HCT116 (cell line): Measurements from ENCODE around the gene MDFI. TPM values are rescaled to one million over a fixed set of nuclear protein-coding genes. Genes with fewer than 3 reads are reported as not detected.

ENCODE experiments used
- ATAC-seq: fragments of 200-7000 bp; cut with Tn5 transposase; 2 replicates; pipeline ENCODE4 v1.9.1; 2020; ENCODE audit warnings: mild to moderate bottlenecking, moderate library complexity
- BruUV-seq: library from RNA; stranded (reverse); fragments of 400-500 nt; replicated peaks from 2 replicates; lab custom pipeline; 2021; lab: Mats Ljungman, UMichigan
- CTCF ChIA-PET: fragments of 300-600 bp; sonication (Branson Sonifier 250); formaldehyde crosslinking; loops from one replicate; lab custom pipeline; 2021; ENCODE audit warnings: antibody characterized with exemption; lab: Charles Lee
- POLR2A ChIA-PET: fragments of 300-600, 350-600 bp; sonication (Branson Sonifier 250); formaldehyde crosslinking; loops from one replicate; lab custom pipeline; 2021; ENCODE audit warnings: antibody characterized with exemption; lab: Charles Lee
- RAD21 ChIA-PET, 2 experiments: fragments of 300-600 bp; sonication (Branson Sonifier 250); formaldehyde crosslinking; loops; one replicate each; lab custom pipeline; 2023; ENCODE audit warnings: low total read pairs in 2 of 2; ENCODE audit not compliant: uncharacterized antibody in 2 of 2, unreplicated experiment in 2 of 2, low non-redundant PET in 1 of 2; lab: Charles Lee
- DNase-seq: peaks from one replicate; pipeline ENCODE4 v3.0.0-alpha.2; 2010; ENCODE audit warnings: low read depth, low spot score
- H2AFZ ChIP-seq: fragments of 200-600 bp; shearing (Covaris generic), sonication (generic); 2 replicates; pipeline ENCODE4 v1.6.1; 2017; ENCODE audit warnings: low read depth, mixed run types, mixed read lengths, antibody characterized with exemption, low read length; ENCODE audit not compliant: poor library complexity, severe bottlenecking
- H3K27ac ChIP-seq: 2 replicates; pipeline ENCODE4 v1.5.1; 2012; ENCODE audit warnings: low read depth, low read length
- H3K27me3 ChIP-seq: fragments of 200-600 bp; sonication (generic); 2 replicates; pipeline ENCODE4 v1.6.1; 2016; ENCODE audit warnings: mixed run types, low read length, mixed read lengths; ENCODE audit not compliant: insufficient read depth
- H3K36me3 ChIP-seq, 2 experiments: fragments of 200-500 bp in 1 of 2; fragments of 200-600 bp in 1 of 2; sonication (Bioruptor generic) in 1 of 2; sonication (generic) in 1 of 2; 2 replicates each; pipeline versions ENCODE4 v1.5.1 to v1.6.1; 2014 to 2016; ENCODE audit warnings: low read length in 2 of 2, inconsistent platforms in 1 of 2, mixed read lengths in 1 of 2, mixed run types in 1 of 2; ENCODE audit not compliant: insufficient read depth in 2 of 2, control insufficient read depth in 1 of 2
- H3K4me1 ChIP-seq, 2 experiments: fragments of 200-600 bp in 1 of 2; sonication (generic) in 1 of 2; 2 replicates each; pipeline versions ENCODE4 v1.5.1 to v1.6.1; 2012 to 2017; ENCODE audit warnings: low read length in 2 of 2, inconsistent platforms in 1 of 2, mild to moderate bottlenecking in 1 of 2, mixed read lengths in 1 of 2, mixed run types in 1 of 2, moderate library complexity in 1 of 2; ENCODE audit not compliant: insufficient read depth in 2 of 2, control insufficient read depth in 1 of 2
- H3K4me2 ChIP-seq: fragments of 200-600 bp; sonication (generic); 2 replicates; pipeline ENCODE4 v1.6.1; 2017; ENCODE audit warnings: mixed run types, low read length, mixed read lengths
- H3K4me3 ChIP-seq, 2 experiments: fragments of 200-600 bp in 1 of 2; sonication (generic) in 1 of 2; replicated peaks in 1 of 2; 2 replicates each; pipeline ENCODE4 v1.5.1; 2011 to 2016; ENCODE audit warnings: low read length in 2 of 2, control low read depth in 1 of 2, low read depth in 1 of 2, mild to moderate bottlenecking in 1 of 2, mixed read lengths in 1 of 2, mixed run types in 1 of 2
- H3K79me2 ChIP-seq: fragments of 200-600 bp; sonication (generic); 2 replicates; pipeline ENCODE4 v1.6.1; 2017; ENCODE audit warnings: mild to moderate bottlenecking, mixed run types, low read length, moderate library complexity, mixed read lengths; ENCODE audit not compliant: insufficient read depth
- H3K9ac ChIP-seq: fragments of 200-600 bp; sonication (generic); 2 replicates; pipeline ENCODE4 v1.6.1; 2016; ENCODE audit warnings: low read length, mixed read lengths
- H3K9me2 ChIP-seq: fragments of 200-600 bp; sonication (generic), shearing (Covaris generic); 2 replicates; pipeline ENCODE4 v1.6.1; 2017; ENCODE audit warnings: mixed run types, mild to moderate bottlenecking, moderate library complexity; ENCODE audit not compliant: insufficient read depth
- H3K9me3 ChIP-seq, 2 experiments: fragments of 200-500 bp in 1 of 2; fragments of 200-600 bp in 1 of 2; sonication (Bioruptor generic) in 1 of 2; sonication (generic) in 1 of 2; 2 replicates each; pipeline ENCODE4 v1.6.1; 2014 to 2017; ENCODE audit warnings: low read length in 2 of 2, mixed read lengths in 2 of 2, inconsistent platforms in 1 of 2, low read depth in 1 of 2, mild to moderate bottlenecking in 1 of 2, mixed run types in 1 of 2, moderate library complexity in 1 of 2; ENCODE audit not compliant: control insufficient read depth in 1 of 2, insufficient read depth in 1 of 2
- H4K20me1 ChIP-seq: fragments of 200-600 bp; sonication (generic), shearing (Covaris generic); 2 replicates; pipeline ENCODE4 v1.6.1; 2017; ENCODE audit warnings: mixed run types, mild to moderate bottlenecking, moderate library complexity; ENCODE audit not compliant: insufficient read depth
- ATF3 ChIP-seq: IDR thresholded peaks from 2 replicates; pipeline ENCODE4 v1.6.1; 2012
- CBX3 ChIP-seq: IDR thresholded peaks from 2 replicates; pipeline ENCODE4 v1.6.1; 2012; ENCODE audit warnings: low read depth
- CEBPB ChIP-seq: IDR thresholded peaks from 2 replicates; pipeline ENCODE4 v1.6.1; 2012; ENCODE audit warnings: low read depth
- CTCF ChIP-seq, 3 experiments: fragments of 200-600 bp in 1 of 3; sonication (generic) in 1 of 3; IDR thresholded peaks in 2 of 3; conservative IDR thresholded peaks in 1 of 3; 2 replicates each; pipeline ENCODE4 v1.5.1; 2012 to 2017; ENCODE audit warnings: low read depth in 2 of 3, low read length in 2 of 3, antibody characterized with exemption in 1 of 3, borderline replicate concordance in 1 of 3, control low read depth in 1 of 3, mild to moderate bottlenecking in 1 of 3, mixed read lengths in 1 of 3, mixed run types in 1 of 3, moderate library complexity in 1 of 3; ENCODE audit not compliant: insufficient read depth in 1 of 3
- EGR1 ChIP-seq: IDR thresholded peaks from 2 replicates; pipeline ENCODE4 v1.6.1; 2012; ENCODE audit warnings: low read depth
- EZH2phosphoT487 ChIP-seq: fragments of 200-600 bp; IDR thresholded peaks from 2 replicates; pipeline ENCODE4 v1.6.1; 2018; ENCODE audit warnings: antibody characterized with exemption, borderline replicate concordance
- FOSL1 ChIP-seq: IDR thresholded peaks from 2 replicates; pipeline ENCODE4 v1.6.1; 2012; ENCODE audit warnings: low read depth
- JUND ChIP-seq: IDR thresholded peaks from 2 replicates; pipeline ENCODE4 v1.6.1; 2012
- MAX ChIP-seq: IDR thresholded peaks from 2 replicates; pipeline ENCODE4 v1.6.1; 2012
- RAD21 ChIP-seq: IDR thresholded peaks from 2 replicates; pipeline ENCODE4 v1.6.1; 2012; ENCODE audit warnings: low read depth, mild to moderate bottlenecking
- SIN3A ChIP-seq: IDR thresholded peaks from 2 replicates; pipeline ENCODE4 v1.6.1; 2012; ENCODE audit warnings: low read depth
- SP1 ChIP-seq: IDR thresholded peaks from 2 replicates; pipeline ENCODE4 v1.6.1; 2012; ENCODE audit warnings: low read depth
- TCF7L2 ChIP-seq: IDR thresholded peaks from 2 replicates; pipeline ENCODE4 v1.7.0; 2011; ENCODE audit warnings: borderline replicate concordance, inconsistent platforms; ENCODE audit not compliant: insufficient read depth, insufficient read length; ENCODE audit errors: extremely low read depth
- intact Hi-C: fragments of 100-400 bp; cut with micrococcal nuclease; formaldehyde crosslinking; loops from 2 replicates; pipeline ENCODE4 v1.10.0; 2022
- total RNA-seq: library from RNA; stranded (reverse); gene quantifications from one replicate; pipeline ENCODE4 v1.2.1, GENCODE V29; 2021; ENCODE audit not compliant: unreplicated experiment

MDFI gene
- total RNA-seq, 1 experiment from 2014 or later, result 35.5 TPM

GRCh38 chr6:41640426-41640825 is 2.2 kb downstream of the MDFI start:
- intact Hi-C loops, result no loop called here
- Histone ChIP-seq H3K9me2 (no peaks in the 10 kb centered on the region), H3K9me3 (no peaks in the 10 kb centered on the region), H3K4me3 (no peak overlapping the region), H3K27ac (no peak overlapping the region), H3K9ac (no peak overlapping the region), H3K79me2 (peaks cover 10% of the 10 kb centered on the region; the same call in 1 of the 2 replicates), H3K36me3 (no peaks in the 10 kb centered on the region), H4K20me1 (no peaks in the 10 kb centered on the region), H3K4me2 (no peak overlapping the region), H3K27me3 (no peaks in the 10 kb centered on the region), H3K4me1 (peaks cover 21 to 35% of the 10 kb centered on the region in 2 experiments), H2AFZ (no peak overlapping the region)
- ChIA-PET POLR2A (no interaction called here), CTCF (no interaction called here), RAD21 (no interaction called here)
- BruUV-seq, result no TSS peak
- DNase-seq (no peak), ATAC-seq (no peak)
- TF ChIP-seq FOSL1 (no peak), JUND (no peak), ATF3 (no peak), EZH2phosphoT487 (no peak), SIN3A (no peak), TCF7L2 (no peak)
- TF ChIP-seq, all 23 proteins: peak for 0

GRCh38 chr6:41641352-41641925 is 3.2 kb downstream of the MDFI start:
- ChIA-PET RAD21 (no interaction called here), POLR2A (no interaction called here), CTCF (no interaction called here)
- TF ChIP-seq CTCF (IDR thresholded peaks at IDR 0.05 in 2 of 3, conservative IDR thresholded peaks at IDR 0.05 in 1 of 3; ENCODE audit: borderline replicate concordance in 1 of 3, insufficient read depth in 1 of 3, low read depth in 2 of 3, low read length in 2 of 3) (no peak), SP1 (no peak), EGR1 (no peak), JUND (no peak), TCF7L2 (no peak), CEBPB (no peak), FOSL1 (no peak), MAX (no peak), CBX3 (no peak), EZH2phosphoT487 (no peak), RAD21 (no peak)
- no peaks in the 10 kb centered on the region for H4K20me1 ChIP-seq
- H3K9ac ChIP-seq, result no peak overlapping the region
- H3K27me3 ChIP-seq, result no peaks in the 10 kb centered on the region
- H3K4me1 ChIP-seq, result peaks cover 13 to 26% of the 10 kb centered on the region in 2 experiments
- no peak overlapping the region for H3K4me2 ChIP-seq
- H3K79me2 ChIP-seq, result peaks cover 10% of the 10 kb centered on the region; the same call in 1 of the 2 replicates
- no peak for ATAC-seq
- no TSS peak for BruUV-seq
- no peak for DNase-seq
- no peak overlapping the region for H3K4me3 ChIP-seq
- 0 out of 4 replicates have a peak, but pooled peaks cover 0 to 3% of the 10 kb centered on the region in 2 experiments for H3K36me3 ChIP-seq
- no peaks in the 10 kb centered on the region for H3K9me2 ChIP-seq
- H2AFZ ChIP-seq, result no peak overlapping the region
- intact Hi-C loops, result no loop called here
- no peaks in the 10 kb centered on the region for H3K9me3 ChIP-seq
- no peak overlapping the region for H3K27ac ChIP-seq
